NCI-H345 treated with DMSO at 0.1 percent for 48 hours (cell line): ENCODE data around the gene QKI.
"Not testable (repeated sequence)": the region's sequence is repeated elsewhere in the genome, so short reads cannot be mapped to it uniquely, and the experiment has no call there.

Experiments
- DNase-seq: peaks from one replicate; lab custom pipeline; 2025; ENCODE audit not compliant: unreplicated experiment; lab: John Stamatoyannopoulos, UW

QKI gene

DNA sequence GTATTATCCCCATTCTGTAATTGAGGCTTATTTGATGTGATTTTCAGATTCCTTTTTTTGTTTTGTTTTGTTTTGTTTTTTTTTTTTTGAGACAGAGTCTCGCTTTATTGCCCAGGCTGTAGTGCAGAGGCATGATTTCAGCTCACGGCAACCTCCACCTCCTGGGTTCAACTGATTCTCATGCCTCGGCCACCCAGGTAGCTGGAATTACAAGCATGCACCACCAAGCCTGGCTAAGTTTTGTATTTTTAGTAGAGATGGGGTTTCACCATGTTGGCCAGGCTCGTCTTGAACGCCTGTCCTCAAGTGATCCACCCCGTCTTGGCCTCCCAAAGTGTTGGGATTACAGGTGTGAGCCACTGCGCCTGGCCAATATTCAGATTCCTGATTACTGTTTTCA, 62.4 kb downstream of the QKI start:
- not testable (repeated sequence) for DNase-seq

- DNase-seq: no peak
Observed at GRCh38 chr6:163483107-163483506, 68.6 kb downstream of the QKI start.

DNA sequence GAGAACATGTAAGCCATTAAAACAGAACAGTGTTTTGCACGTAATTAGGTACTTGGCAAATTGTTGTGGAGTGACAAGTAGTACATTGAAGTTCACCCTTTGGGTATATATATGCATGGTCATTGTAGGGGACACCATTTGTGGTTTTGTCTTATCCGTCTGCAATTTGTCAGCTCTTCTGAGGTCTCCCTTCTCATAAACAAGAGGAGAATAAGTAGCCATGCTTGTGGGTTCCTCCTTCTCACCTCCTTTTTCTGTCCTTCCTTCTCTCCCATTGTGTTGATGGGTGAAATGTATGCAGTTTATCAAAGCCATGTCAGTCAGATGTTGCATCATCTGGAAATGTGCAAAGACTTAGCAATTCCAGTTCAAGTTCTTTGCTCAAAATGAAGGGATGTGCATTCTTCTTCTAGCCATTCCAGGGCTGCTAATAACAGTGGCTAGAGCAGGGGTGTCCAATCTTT, 70.9 kb downstream of the QKI start:
- no peak for DNase-seq

- DNase-seq: no peak
Observed at GRCh38 chr6:163486821-163487220, 72.3 kb downstream of the QKI start.

DNA sequence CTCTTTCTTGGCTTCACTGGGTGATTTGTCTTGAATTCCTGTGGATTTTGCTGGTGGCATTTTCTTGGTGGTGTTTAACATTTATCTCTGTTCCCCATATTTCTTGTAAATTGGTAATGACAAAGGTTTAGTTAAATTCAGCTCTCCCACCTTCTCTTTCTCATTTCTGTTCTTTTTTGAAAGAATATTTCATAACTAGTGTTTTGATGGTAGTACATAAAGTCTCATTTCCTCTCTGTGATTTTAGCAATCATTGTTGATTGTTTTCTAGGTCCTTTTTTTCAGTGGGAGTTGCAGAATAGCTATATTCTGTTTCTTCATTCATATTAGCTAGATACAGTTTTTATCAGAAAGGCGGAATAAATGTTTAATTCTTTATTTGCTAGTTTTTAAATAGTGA, 73.1 kb downstream of the QKI start:
- no peak for DNase-seq

- no peak for DNase-seq
Observed at GRCh38 chr6:163489584-163489983, 75.1 kb downstream of the QKI start.

GRCh38 chr6:163490826-163491577, 76.5 kb downstream of the QKI start:
- DNase-seq: no peak

DNA sequence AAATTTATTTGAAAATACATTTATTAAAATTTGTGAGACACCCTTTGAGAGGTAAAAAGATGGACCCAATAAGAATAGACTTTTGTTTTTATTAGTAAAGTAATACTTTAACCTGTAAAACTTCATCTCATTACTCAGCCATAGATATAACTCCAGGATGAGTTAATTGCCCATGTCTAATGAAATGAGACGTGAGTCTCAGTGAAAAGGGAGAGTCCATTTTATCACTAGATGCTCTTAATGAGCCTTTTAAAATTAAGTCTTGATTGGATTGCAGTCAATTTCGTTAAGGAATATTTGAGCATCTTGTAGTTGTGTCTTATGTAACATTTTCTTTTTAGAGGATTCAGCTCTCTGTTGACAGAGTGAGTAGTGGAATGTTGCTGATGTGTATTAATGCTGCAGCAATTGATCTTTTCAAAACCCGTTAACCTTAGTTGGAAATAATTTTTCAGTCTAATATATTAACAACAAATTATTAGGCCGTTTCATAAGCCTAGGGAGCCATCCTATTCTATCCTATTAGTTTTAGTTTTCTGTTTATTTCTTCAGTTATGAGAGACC, 77.3 kb downstream of the QKI start:
- no peak for DNase-seq

DNA sequence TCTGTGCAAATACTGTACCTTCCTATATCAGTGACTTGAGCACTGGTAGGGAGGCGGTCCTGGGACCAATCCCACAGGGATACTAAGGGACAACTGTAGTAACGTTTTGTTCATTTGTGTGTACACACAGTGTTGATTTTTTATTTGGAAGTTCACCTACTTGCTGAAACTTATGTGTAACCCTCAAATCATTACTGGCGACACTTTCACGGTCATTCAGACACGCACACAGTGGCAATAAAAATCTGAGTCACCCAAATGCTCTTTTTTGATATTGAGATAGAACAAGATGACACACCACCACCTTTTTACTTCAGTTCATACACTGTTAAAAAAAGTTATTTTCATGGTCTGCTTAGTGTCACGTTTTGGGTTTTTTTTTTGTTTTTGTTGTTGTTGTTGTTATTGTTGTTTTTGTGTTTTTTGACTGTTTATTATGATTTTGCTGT, 79.8 kb downstream of the QKI start:
- DNase-seq: no peak

GRCh38 chr6:163496205-163496604, 81.7 kb downstream of the QKI start:
- DNase-seq: no peak

DNA sequence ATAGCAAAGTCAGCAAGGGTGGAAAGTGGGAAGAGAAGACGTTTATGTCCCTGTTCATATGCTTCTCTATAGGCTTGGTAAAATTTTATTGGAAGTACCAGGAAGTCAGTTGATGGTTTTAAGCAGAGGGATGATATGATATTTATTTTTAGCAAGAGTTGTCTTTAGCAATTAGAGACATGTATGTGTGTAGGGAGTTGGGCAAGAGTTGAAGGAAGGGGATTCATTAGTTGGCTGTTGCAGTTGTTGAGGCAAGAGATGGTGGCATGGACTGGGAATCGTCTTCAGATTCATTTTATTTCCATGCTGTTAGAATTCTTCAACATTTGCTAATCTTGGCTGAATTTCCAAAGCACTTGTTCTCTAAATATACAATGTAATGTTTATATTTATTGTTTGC, 85.6 kb downstream of the QKI start:
- DNase-seq: no peak

DNA sequence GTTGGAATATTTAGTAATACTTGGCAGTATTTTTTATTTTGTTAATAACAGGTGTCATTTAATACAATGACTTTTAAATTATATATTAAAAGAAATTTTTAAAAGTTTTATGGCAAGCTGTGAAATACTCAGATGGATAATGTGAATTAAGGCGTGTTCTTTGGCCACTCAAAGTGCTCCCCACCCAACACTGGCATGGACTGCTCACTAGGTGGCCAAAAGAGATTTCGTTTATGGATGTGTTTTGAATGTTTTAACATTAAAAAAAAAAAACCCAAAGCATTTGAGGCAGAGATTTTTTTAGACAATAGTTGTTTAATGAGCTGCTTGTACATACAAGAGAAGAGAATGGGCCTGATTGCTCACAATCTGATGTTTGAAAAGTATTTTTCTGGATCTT, 86.5 kb downstream of the QKI start:
- DNase-seq: no peak

DNA sequence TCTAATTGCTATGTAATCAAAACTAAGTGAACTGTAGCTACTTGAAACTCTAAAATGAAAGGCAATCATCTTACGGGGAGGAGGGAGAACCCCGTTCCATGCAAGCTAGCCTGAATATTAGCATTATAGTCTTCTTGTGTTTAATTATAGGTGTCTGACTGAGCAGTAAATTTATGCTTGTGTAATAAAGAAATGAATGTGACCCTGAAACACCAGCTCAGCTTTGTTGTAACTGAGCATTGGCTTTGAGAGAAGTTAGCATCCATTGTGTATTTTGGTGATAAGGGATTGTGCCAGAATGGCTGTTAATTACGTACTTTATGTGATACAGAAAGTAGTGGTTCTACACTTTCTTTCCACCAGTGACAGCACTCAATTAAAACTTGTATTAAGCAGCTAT, 86.9 kb downstream of the QKI start:
- DNase-seq: no peak

DNA sequence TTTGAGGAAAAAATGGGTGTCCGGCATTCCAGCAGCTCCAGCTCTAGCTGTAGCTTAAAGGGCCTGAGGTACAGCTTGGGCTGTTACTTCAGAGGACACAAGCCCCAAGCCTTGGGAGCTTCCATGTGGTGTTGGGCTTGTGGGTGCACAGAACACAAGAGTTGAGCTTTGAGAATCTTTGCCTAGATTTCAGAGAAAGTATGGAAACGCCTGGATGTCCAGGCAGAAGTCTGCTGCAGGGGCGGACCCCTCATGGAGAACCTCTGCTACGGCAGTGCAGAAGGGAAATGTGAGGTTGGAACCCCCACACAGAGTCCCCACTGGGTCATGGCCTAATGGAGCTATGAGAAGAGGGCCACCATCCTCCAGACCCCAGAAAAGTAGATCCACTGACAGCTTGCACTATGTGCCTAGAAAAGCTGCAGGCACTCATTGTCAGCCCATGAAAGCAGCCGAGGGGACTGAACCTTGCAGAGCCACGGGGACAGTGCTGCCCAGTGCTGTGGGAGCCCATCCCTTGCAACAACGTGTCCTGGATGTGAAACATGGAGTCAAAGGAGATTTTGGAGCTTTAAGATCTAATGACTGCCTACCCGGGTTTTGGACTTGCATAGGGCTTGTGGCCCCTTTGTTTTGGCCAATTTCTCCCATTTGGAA, 90.6 kb downstream of the QKI start:
- DNase-seq: no peak

DNA sequence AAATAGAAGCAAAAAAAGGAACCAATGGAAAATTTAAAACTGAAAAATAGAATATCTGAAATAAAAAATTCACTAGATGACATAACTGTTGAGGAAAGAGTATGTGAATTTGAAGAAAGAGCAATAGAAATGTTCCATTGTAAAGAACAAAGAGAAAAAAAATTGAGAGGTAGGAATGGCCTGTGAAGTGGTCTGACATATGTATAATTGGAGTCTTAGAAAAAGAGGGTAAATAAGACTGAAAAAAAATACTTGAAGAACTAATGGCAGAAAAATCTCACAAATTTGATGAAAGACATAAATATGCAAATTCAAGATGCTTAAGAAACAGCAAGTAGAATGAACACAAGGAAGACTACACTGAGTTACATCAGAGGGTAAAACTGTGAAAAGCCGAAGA, 93.4 kb downstream of the QKI start:
- DNase-seq: no peak

- DNase-seq: no peak
Observed at GRCh38 chr6:163513003-163513402, 98.5 kb downstream of the QKI start.

DNA sequence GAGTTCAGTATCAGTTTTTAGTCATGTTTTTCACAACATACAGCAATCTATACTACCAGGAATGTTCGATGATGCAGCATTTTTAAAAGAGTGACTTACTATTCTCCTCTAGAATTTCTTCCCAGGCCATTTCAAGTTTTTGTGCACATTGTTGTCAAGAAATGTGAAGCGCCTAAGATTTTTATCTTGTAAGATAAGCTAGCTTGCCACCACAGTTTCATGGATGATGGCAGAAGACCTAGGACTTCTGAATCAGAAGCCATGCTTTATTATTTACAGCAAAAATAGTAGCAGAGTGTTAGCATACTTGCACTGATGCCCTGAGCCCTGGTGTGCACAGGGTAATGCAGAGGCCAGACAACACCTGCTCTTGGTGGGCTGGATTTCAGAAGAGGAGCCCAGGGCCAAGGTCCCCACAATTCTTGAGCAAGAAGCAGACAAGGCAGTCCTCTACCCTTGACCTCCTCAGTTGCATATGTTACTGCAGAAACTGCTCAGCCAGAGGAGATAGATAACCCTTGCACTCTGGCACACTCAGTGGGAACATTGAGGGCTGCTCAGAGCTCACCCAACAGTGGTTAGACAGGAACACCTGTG, 99.2 kb downstream of the QKI start:
- DNase-seq: no peak

- DNase-seq: no peak
Observed at GRCh38 chr6:163516908-163517307, 102.4 kb downstream of the QKI start.

DNA sequence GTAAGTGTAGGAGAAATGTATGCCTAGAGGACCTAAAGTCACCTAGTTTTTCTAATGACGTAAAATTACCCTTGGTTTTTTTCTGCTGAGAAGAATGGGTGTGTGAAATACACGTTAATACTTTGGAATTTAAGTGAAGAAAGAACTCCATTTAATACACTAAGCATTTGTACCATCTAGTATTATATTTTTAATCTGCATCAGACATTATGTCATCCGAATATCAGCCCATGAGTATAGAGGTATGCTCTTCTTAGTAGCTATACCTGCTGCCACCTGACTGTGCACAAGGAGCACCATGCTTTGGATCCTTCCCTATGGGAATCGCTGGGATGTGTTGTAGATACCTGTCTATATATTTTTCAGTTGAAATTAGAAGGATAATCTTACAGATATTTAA, 106.4 kb downstream of the QKI start:
- DNase-seq: no peak

GRCh38 chr6:163522033-163522432, 107.5 kb downstream of the QKI start:
- no peak for DNase-seq

DNA sequence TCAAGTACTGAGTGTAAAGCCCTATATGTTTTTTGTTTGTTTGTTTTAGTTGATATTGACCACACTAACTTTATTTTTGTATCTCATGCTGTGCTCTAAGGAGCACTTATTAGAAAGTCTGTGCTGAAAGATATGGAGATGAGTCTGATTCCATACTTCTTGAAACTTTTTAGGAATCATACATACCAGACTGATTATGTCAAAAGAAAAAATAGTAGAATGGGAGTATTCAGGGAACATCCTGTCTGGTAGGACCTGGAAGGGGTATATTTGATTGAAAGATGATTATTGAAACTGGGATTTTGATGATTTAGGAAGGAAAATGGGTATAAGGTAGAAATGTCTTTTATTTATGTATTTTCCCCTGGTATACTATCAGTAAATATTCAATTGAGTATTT, 111.4 kb downstream of the QKI start:
- no peak for DNase-seq

- DNase-seq: no peak
Observed at GRCh38 chr6:163526346-163526745, 111.8 kb downstream of the QKI start.
